HL-60 (cell line): Measurements from ENCODE around the gene MON2.
"Not testable (repeated sequence)": the region's sequence is repeated elsewhere in the genome, so short reads cannot be mapped to it uniquely, and the experiment has no call there.

Experiments used
- CTCF ChIP-seq: IDR thresholded peaks from one replicate; pipeline ENCODE4 v1.5.1; 2011; ENCODE audit warnings: low read length, control low read depth, inconsistent platforms; ENCODE audit not compliant: insufficient read depth
- POLR2AphosphoS5 ChIP-seq: IDR thresholded peaks from 2 replicates; pipeline ENCODE4 v1.6.1; 2012; ENCODE audit warnings: low read depth

GRCh38 chr12:62514080-62514479 is 47.5 kb downstream of the MON2 start:
- not testable (repeated sequence) for TF ChIP-seq CTCF, POLR2AphosphoS5
